Tibial artery (tissue), 4 donors: ENCODE measurements around the gene HTR6.

ENCODE experiments used
- DNase-seq, 2 donors: peaks; one replicate each; pipeline ENCODE4 v3.0.0-alpha.2; 2019
- H3K27ac ChIP-seq, 2 donors: fragments of 200-600 bp; sonication (generic) in 1 of 2; 1 replicate in 1 of 2; 2 replicates in 1 of 2; pipeline ENCODE4 v1.5.1; 2018 to 2019; ENCODE audit warnings: mild to moderate bottlenecking in 1 of 2
- H3K27me3 ChIP-seq, 2 donors: fragments of 200-600 bp; sonication (generic) in 1 of 2; one replicate each; pipeline versions ENCODE4 v1.5.1 to v1.6.0; 2016 to 2019
- H3K36me3 ChIP-seq, 3 donors: fragments of 200-600 bp; sonication (generic) in 2 of 3; one replicate each; pipeline ENCODE4 v1.5.1; 2016 to 2019; ENCODE audit warnings: mild to moderate bottlenecking in 2 of 3
- H3K4me1 ChIP-seq, 4 donors: fragments of 200-600 bp; sonication (generic) in 2 of 4; 1 replicate in 3 of 4; 2 replicates in 1 of 4; pipeline ENCODE4 v1.5.1; 2016 to 2019
- H3K4me3 ChIP-seq, 2 donors: fragments of 200-600 bp; sonication (generic) in 1 of 2; 1 replicate in 1 of 2; 2 replicates in 1 of 2; pipeline ENCODE4 v1.5.1; 2018 to 2019; ENCODE audit warnings: mild to moderate bottlenecking in 2 of 2
- H3K9me3 ChIP-seq, 3 donors: fragments of 200-600 bp; sonication (generic) in 1 of 3; one replicate each; pipeline ENCODE4 v1.5.1; 2016 to 2019
- CTCF ChIP-seq, 2 experiments: fragments of 200-600 bp in 1 of 2; fragments of 450-650 bp in 1 of 2; IDR thresholded peaks; one replicate each; pipeline ENCODE4 v1.5.1; 2017 to 2019; ENCODE audit warnings: antibody characterized with exemption in 2 of 2, mild to moderate bottlenecking in 1 of 2, moderate library complexity in 1 of 2
- intact Hi-C: fragments of 100-400 bp; cut with DNase I; formaldehyde crosslinking; loops from one replicate; pipeline ENCODE4 v1.15.0; 2023; ENCODE audit warnings: low total_unique reads

Gene HTR6

DNA sequence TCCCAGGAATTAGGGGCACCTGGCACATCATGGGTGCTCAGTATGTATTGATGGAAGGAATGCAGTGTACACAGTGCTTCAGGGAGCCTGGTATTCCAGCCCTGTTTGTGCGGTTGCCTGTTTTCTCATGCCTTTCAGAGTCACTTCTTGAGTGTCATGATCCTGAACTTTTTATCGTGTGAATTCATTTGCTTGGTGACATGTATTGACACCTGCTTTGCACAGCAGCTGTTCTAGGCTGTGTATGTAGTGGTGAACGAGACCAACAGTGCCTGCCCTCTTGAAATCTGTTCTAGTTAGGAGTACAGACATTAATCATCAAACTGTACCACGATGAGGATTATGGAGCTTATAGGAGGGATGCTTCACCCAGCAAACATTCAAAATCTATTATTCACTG lies 6.1 kb downstream of the HTR6 start:
- Histone ChIP-seq H3K36me3 (no peaks in the 10 kb centered on the region), H3K27ac (no peak overlapping the region), H3K4me3 (no peak overlapping the region), H3K27me3 (peaks cover 0 to 45% of the 10 kb centered on the region in 2 donors), H3K9me3 (no peaks in the 10 kb centered on the region), H3K4me1 (peaks cover 0 to 2% (median 0%) of the 10 kb centered on the region in 4 donors)
- no peak for DNase-seq
- intact Hi-C loops: no loop called here
- no peak for TF ChIP-seq CTCF (IDR thresholded peaks at IDR 0.05)

- Histone ChIP-seq H3K9me3 (no peaks in the 10 kb centered on the region), H3K4me3 (no peak overlapping the region), H3K27me3 (peaks cover 0 to 32% of the 10 kb centered on the region in 2 donors), H3K4me1 (no peaks in the 10 kb centered on the region), H3K36me3 (no peaks in the 10 kb centered on the region), H3K27ac (no peak overlapping the region)
- no peak for TF ChIP-seq CTCF (IDR thresholded peaks at IDR 0.05)
- intact Hi-C loops: no loop called here
- no peak for DNase-seq
Measured at GRCh38 chr1:19672237-19672636, 7.6 kb downstream of the HTR6 start.

- Histone ChIP-seq H3K4me1 (no peaks in the 10 kb centered on the region), H3K4me3 (no peak overlapping the region), H3K36me3 (peaks cover 0 to 17% (median 0%) of the 10 kb centered on the region in 3 donors), H3K27me3 (peaks cover 0 to 14% of the 10 kb centered on the region in 2 donors), H3K9me3 (no peaks in the 10 kb centered on the region), H3K27ac (no peak overlapping the region)
- no peak for TF ChIP-seq CTCF (IDR thresholded peaks at IDR 0.05)
- intact Hi-C loops: no loop called here
- no peak for DNase-seq
Measured at GRCh38 chr1:19675797-19676196, 11.1 kb downstream of the HTR6 start.

- Histone ChIP-seq H3K36me3 (peaks cover 0 to 22% (median 0%) of the 10 kb centered on the region in 3 donors), H3K4me1 (no peaks in the 10 kb centered on the region), H3K9me3 (no peaks in the 10 kb centered on the region), H3K4me3 (no peak overlapping the region), H3K27me3 (peaks cover 0 to 10% of the 10 kb centered on the region in 2 donors), H3K27ac (no peak overlapping the region)
- no peak for TF ChIP-seq CTCF (IDR thresholded peaks at IDR 0.05)
- peak in 1 of 2 donors; percentile 67 for DNase-seq
- intact Hi-C loops: no loop called here
Measured at GRCh38 chr1:19676438-19676922, 11.8 kb downstream of the HTR6 start.

- Histone ChIP-seq H3K36me3 (peaks cover 8 to 42% (median 13%) of the 10 kb centered on the region in 3 donors), H3K27ac (no peak overlapping the region), H3K9me3 (no peaks in the 10 kb centered on the region), H3K4me1 (no peaks in the 10 kb centered on the region), H3K4me3 (no peak overlapping the region), H3K27me3 (no peaks in the 10 kb centered on the region)
- intact Hi-C loops: no loop called here
- no peak for DNase-seq
- no peak for TF ChIP-seq CTCF (IDR thresholded peaks at IDR 0.05)
Measured at GRCh38 chr1:19678493-19678892, 13.8 kb downstream of the HTR6 start.

DNA sequence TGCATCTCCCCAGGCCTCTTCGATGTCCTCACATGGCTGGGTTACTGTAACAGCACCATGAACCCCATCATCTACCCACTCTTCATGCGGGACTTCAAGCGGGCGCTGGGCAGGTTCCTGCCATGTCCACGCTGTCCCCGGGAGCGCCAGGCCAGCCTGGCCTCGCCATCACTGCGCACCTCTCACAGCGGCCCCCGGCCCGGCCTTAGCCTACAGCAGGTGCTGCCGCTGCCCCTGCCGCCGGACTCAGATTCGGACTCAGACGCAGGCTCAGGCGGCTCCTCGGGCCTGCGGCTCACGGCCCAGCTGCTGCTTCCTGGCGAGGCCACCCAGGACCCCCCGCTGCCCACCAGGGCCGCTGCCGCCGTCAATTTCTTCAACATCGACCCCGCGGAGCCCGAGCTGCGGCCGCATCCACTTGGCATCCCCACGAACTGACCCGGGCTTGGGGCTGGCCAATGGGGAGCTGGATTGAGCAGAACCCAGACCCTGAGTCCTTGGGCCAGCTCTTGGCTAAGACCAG lies 14.3 kb downstream of the HTR6 start:
- DNase-seq: no peak
- Histone ChIP-seq H3K27me3 (no peaks in the 10 kb centered on the region), H3K9me3 (no peaks in the 10 kb centered on the region), H3K4me3 (no peak overlapping the region), H3K36me3 (peaks cover 8 to 43% (median 13%) of the 10 kb centered on the region in 3 donors), H3K4me1 (no peaks in the 10 kb centered on the region), H3K27ac (no peak overlapping the region)
- TF ChIP-seq CTCF (IDR thresholded peaks at IDR 0.05): no peak
- intact Hi-C loops: no loop called here
